Measurements from ENCODE around the gene EPHB4. TPM values are rescaled to one million over a fixed set of nuclear protein-coding genes. Genes with fewer than 3 reads are reported as not detected.
A peak's percentile ranks its signal among the peaks of the same experiment; 100 is the strongest.

The EPHB4 gene
- total RNA-seq, 1 donor from 2014 or later: 88.9 TPM

DNA sequence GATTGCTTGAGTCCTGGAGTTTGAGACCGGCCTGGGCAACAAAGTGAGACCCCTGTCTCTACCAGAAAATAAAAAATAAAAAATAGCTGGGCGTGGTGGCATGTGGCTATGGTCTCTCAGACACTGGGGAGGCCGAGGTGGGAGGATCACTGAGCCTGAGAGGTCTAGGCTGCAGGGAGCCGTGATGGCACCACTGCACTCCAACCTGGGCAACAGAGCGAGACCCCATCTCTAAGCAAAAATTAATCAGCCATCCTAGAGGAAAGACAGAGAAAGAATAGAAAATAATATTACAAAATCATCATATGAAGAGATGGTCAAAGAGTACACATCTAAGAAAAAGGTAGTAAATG, 4.9 kb upstream of the EPHB4 start:
- no peaks in the 10 kb centered on the region for H3K9me3 Mint-ChIP-seq (ENCODE audit: unreplicated experiment)

DNA sequence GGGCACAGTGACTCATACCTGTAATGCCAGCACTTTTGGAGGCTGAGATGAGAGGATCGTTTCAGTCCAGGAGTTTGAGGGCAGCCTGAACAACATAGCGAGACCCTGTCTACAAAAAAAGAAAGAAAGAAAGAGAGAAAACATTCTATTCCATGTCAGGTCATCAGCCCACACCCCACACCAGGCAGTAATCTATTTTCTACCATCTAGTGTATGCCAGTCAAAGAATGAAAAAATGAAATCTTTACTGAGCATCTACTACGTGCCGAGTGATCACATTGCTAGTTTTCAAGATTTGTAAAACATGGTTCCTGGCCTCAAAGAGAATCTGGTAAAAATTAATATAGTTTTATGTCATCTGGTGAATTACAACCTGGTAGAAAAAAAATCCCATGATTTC, 3.1 kb upstream of the EPHB4 start:
- H3K9me3 Mint-ChIP-seq (ENCODE audit: unreplicated experiment): no peaks in the 10 kb centered on the region
- DNase-seq (ENCODE audit: extremely low spot score, unreplicated experiment): no peak
- no peaks in the 10 kb centered on the region for H3K36me3 Mint-ChIP-seq (ENCODE audit: unreplicated experiment)
- TF ChIP-seq, protein P1, sequence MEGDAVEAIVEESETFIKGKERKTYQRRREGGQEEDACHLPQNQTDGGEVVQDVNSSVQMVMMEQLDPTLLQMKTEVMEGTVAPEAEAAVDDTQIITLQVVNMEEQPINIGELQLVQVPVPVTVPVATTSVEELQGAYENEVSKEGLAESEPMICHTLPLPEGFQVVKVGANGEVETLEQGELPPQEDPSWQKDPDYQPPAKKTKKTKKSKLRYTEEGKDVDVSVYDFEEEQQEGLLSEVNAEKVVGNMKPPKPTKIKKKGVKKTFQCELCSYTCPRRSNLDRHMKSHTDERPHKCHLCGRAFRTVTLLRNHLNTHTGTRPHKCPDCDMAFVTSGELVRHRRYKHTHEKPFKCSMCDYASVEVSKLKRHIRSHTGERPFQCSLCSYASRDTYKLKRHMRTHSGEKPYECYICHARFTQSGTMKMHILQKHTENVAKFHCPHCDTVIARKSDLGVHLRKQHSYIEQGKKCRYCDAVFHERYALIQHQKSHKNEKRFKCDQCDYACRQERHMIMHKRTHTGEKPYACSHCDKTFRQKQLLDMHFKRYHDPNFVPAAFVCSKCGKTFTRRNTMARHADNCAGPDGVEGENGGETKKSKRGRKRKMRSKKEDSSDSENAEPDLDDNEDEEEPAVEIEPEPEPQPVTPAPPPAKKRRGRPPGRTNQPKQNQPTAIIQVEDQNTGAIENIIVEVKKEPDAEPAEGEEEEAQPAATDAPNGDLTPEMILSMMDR (IDR thresholded peaks at IDR 0.05): no peak
- no peak overlapping the region for H3K4me3 Mint-ChIP-seq (ENCODE audit: unreplicated experiment)
- no peak overlapping the region for H3K27ac Mint-ChIP-seq (ENCODE audit: unreplicated experiment)
- no peaks in the 10 kb centered on the region for H3K27me3 Mint-ChIP-seq (ENCODE audit: unreplicated experiment)
- H3K4me1 Mint-ChIP-seq (ENCODE audit: unreplicated experiment): peaks cover 18% of the 10 kb centered on the region

More for the DNA sequence above, 4.9 kb upstream of the EPHB4 start:
- TF ChIP-seq, protein P1 (IDR thresholded peaks at IDR 0.05): no peak
- no peak for DNase-seq (ENCODE audit: extremely low spot score, unreplicated experiment)
- Mint-ChIP-seq H3K27ac (ENCODE audit: unreplicated experiment) (no peak overlapping the region), H3K36me3 (ENCODE audit: unreplicated experiment) (no peaks in the 10 kb centered on the region), H3K27me3 (ENCODE audit: unreplicated experiment) (no peaks in the 10 kb centered on the region), H3K4me1 (ENCODE audit: unreplicated experiment) (peaks cover 22% of the 10 kb centered on the region), H3K4me3 (ENCODE audit: unreplicated experiment) (no peak overlapping the region)

DNA sequence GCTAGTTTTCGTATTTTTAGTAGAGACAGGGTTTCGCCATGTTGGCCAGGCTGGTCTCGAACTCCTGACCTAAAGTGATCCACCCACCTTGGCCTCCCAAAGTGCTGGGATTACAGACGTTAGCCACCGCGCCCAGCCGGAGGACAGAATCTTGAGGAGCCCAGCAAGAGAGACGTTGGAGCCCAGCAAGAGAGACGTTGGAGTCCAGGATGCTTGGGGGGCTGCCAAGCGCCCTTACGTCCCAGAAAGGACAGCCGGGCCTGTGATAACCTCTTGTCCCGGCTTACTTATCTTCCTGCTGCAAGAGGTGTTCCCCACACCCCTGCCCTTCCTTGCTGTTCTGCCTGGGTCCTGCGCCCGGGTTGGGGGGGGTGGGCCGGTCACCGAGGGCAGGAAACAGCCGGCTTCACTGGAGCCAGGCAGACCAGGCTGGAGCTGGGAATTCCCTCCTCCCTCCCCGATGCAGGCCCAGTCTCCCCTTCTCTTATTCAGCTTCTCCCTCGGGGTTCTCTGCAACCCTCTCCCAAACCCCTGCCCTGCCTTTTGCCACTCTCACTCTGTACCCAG, 1.9 kb upstream of the EPHB4 start:
- Mint-ChIP-seq H3K4me3 (ENCODE audit: unreplicated experiment) (peak overlapping the region; percentile 92), H3K27me3 (ENCODE audit: unreplicated experiment) (no peaks in the 10 kb centered on the region), H3K36me3 (ENCODE audit: unreplicated experiment) (no peaks in the 10 kb centered on the region), H3K9me3 (ENCODE audit: unreplicated experiment) (no peaks in the 10 kb centered on the region), H3K27ac (ENCODE audit: unreplicated experiment) (no peak overlapping the region), H3K4me1 (ENCODE audit: unreplicated experiment) (peaks cover 30% of the 10 kb centered on the region)
- no peak for DNase-seq (ENCODE audit: extremely low spot score, unreplicated experiment)
- TF ChIP-seq, protein P1 (IDR thresholded peaks at IDR 0.05): no peak

DNA sequence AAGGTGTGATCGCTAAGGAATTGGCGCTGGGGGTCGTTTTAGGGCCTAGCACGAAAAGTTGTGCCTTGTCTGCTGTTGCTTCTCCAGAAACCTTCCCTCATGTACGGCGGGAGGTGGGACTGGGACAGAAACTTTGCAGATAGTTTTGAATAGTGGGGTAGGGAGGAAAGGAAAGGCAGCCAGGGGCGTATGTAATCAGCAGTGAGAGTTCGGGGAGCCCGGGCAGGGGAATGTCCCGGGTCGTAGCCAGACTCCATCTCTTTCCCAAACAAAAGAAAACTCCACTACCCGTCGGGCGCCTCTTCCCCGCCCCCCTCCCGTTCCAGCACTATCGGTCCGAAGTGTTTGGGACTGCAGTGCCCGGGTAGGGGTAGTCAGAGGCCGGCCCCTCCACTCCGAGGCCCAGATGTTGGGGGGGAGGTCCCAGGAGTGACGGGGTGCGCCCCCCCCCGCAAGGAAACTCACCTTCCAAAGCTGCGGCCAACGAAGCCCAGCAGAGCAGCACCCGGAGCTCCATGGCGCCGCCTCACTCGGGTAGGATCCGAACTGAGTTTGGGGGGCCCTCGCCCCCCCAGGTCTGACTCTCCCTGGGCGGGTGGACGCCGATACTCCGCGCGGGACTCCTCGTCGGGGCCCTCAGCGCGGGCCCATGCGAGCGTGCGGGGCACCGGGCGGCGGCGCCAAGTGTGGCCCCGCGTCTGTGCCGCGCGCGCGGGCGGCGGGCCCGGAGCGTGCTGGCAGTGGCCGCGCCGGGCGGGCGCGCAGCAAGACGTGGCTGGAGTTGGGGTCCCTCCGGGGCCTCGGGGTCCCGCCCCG, 601 bp downstream of the EPHB4 start:
- Mint-ChIP-seq H3K27me3 (ENCODE audit: unreplicated experiment) (no peaks in the 10 kb centered on the region), H3K4me1 (ENCODE audit: unreplicated experiment) (peaks cover 35% of the 10 kb centered on the region), H3K4me3 (ENCODE audit: unreplicated experiment) (peak overlapping the region; percentile 90), H3K36me3 (ENCODE audit: unreplicated experiment) (peaks cover 8% of the 10 kb centered on the region), H3K27ac (ENCODE audit: unreplicated experiment) (peak overlapping the region; percentile 83), H3K9me3 (ENCODE audit: unreplicated experiment) (no peaks in the 10 kb centered on the region)
- no peak for DNase-seq (ENCODE audit: extremely low spot score, unreplicated experiment)
- TF ChIP-seq, protein P1 (IDR thresholded peaks at IDR 0.05): no peak

DNA sequence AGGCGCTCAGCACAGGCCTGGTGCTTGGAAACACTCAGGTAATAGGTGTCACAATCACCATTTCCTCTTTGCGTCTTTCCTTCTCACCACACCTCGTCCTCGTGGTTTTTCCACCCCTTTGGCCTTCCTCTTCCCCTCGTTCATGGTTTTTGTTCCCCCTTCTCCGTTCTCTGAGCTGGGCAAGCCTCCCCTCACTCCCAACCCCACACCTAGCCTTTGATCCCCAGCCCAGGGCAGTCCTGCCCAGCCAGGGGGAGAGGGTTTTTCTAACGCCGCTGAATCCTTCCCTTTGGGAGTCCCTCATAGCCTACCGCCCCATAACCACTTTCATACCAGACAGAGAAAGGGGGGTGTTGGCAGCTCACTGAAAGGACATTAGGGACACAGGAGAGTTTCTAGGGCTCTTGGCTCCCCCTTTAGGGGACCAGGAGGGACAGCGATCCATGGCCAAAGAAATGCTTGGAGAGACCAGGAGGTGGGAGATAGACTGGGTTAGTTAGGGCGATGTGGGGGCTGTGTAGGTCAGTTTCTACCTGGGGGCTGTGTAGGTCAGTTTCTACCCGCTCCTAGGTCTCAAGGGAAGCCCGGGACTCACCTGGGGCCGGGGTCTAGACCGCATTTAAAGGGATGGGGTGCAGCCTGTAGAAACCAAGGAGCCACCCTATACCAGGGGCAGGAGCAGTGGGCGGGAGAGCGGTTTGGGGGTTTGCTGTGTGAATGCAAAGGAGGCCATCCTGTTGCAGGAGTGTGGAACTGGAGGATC, 1.4 kb downstream of the EPHB4 start:
- Mint-ChIP-seq H3K36me3 (ENCODE audit: unreplicated experiment) (peaks cover 9% of the 10 kb centered on the region), H3K4me1 (ENCODE audit: unreplicated experiment) (peaks cover 35% of the 10 kb centered on the region), H3K4me3 (ENCODE audit: unreplicated experiment) (peak overlapping the region; percentile 90), H3K27ac (ENCODE audit: unreplicated experiment) (peak overlapping the region; percentile 83), H3K9me3 (ENCODE audit: unreplicated experiment) (no peaks in the 10 kb centered on the region), H3K27me3 (ENCODE audit: unreplicated experiment) (no peaks in the 10 kb centered on the region)
- TF ChIP-seq, protein P1 (IDR thresholded peaks at IDR 0.05): peak; percentile 59
- DNase-seq (ENCODE audit: extremely low spot score, unreplicated experiment): no peak
